ENCODE measurements around the gene UBE2G1. TPM values are rescaled to one million over a fixed set of nuclear protein-coding genes. Genes with fewer than 3 reads are reported as not detected.
A peak's percentile ranks its signal among the peaks of the same experiment; 100 is the strongest.
"Not testable (repeated sequence)": the region's sequence is repeated elsewhere in the genome, so short reads cannot be mapped to it uniquely, and the experiment has no call there.

UBE2G1 gene
- total and polyA plus RNA-seq, 10 of the 15 experiments (the other 5 are each of a cell fraction or from before 2014, with no cell fraction given), result 24.4 to 139 (median 77.4) TPM

DNA sequence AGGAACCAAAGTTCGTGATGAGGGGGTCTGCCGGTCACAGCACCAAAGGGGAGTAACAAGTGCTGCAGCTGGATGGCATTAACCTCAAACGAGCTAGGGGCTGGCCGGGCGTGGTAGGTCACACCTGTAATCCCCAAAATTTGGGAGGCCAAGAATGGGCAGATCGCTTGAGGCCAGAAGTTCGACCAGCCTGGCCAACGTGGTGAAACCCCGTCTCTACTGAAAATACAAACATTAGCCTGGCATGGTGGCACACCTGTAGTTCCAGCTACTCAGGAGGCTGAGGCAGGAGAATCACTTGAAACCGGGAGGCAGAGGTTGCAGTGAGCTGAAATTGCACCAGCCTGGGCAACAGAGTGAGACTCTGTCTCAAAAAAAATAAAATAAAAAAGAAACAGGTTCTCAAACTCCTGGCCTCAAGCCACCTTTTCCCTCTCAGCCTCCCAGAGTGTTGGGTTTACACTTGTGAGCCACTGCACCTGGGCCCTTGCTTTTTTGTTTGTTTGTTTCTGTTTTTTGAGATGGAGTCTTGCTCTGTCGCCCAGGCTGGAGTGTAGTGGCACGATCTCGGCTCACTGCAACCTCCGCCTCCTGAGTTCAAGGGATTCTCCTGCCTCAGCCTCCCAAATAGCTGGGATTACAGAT lies 9.4 kb upstream of the UBE2G1 start:
- Histone ChIP-seq H3K9ac (ENCODE audit: control insufficient read depth, insufficient read depth, low read length) (peak overlapping the region; percentile 8; the same call in 1 of the 2 replicates), H3K4me2 (ENCODE audit: control insufficient read depth, insufficient read depth) (peak overlapping the region; percentile 87), H3K4me1 (ENCODE audit: control insufficient read depth, insufficient read depth, low read length) (peaks cover 45% of the 10 kb centered on the region), H3K27ac (ENCODE audit: control insufficient read depth, insufficient read depth) (peak overlapping the region; percentile 85), H3K4me3 (peak overlapping the region; percentile 40; the same call in 1 of the 2 replicates)
- H3K27me3 ChIP-seq (replicated peaks in 1 of 2; ENCODE audit: control insufficient read depth in 2 of 2, insufficient read depth in 2 of 2, low read length in 1 of 2); DNase-seq (ENCODE audit: low read depth, low spot score); H4K20me1 ChIP-seq (ENCODE audit: control insufficient read depth, insufficient read depth); H3K79me2 ChIP-seq (ENCODE audit: control insufficient read depth, insufficient read depth, low read length); H3K36me3 ChIP-seq (ENCODE audit: control insufficient read depth in 2 of 2, insufficient read depth in 2 of 2, low read length in 1 of 2); H3K9me3 ChIP-seq (replicated peaks; ENCODE audit: control insufficient read depth, insufficient read depth, low read length); H2AFZ ChIP-seq (ENCODE audit: control insufficient read depth, low read depth, low read length); ATAC-seq; in situ Hi-C loops (cut with MboI); BruUV-seq (replicated peaks); FAIRE-seq: not testable (repeated sequence)
- ChIA-PET RAD21 (ENCODE audit: unreplicated experiment) (interaction anchor here (0.6 to 4.7 kb wide), 10 partner anchors 8 to 160 kb away, joined by 3 to 61 read pairs (median 4); no protein-coding TSS in a partner anchor), CTCF (interaction anchor here (0.6 to 5.1 kb wide), 2 partner anchors 19 to 72 kb away, joined by 4 to 37 read pairs; no protein-coding TSS in a partner anchor), SMC1A (ENCODE audit: uncharacterized antibody, unreplicated experiment) (interaction anchor here (0.8 to 5.7 kb wide), 7 partner anchors 8 to 160 kb away, joined by 3 to 40 read pairs (median 4); no protein-coding TSS in a partner anchor), POLR2A (interaction anchor here (0.6 to 2.1 kb wide), 6 partner anchors 9 to 163 kb away, joined by 3 to 14 read pairs (median 4); no protein-coding TSS in a partner anchor)
- 0 out of 2 replicates have a peak, but pooled peaks have one; percentile 8 for TF ChIP-seq CBX5 (IDR thresholded peaks at IDR 0.05; ENCODE audit: low read depth)
- TF ChIP-seq TCF12 (IDR thresholded peaks at IDR 0.05; ENCODE audit: low read depth, low read length), result 0 out of 2 replicates have a peak, but pooled peaks have one; percentile 27
- intact Hi-C loops (cut with micrococcal nuclease; ENCODE audit: unreplicated experiment), result loop anchor here (1.0 to 5.0 kb wide), 4 partner anchors 10 to 36 kb away; partner anchors contain the start of gene UBE2G1
- 15% methylated on average over 12 of the region's 14 CpGs for WGBS (ENCODE audit: insufficient coverage, insufficient replicate concordance, low lambda C conversion rate, missing lambda C conversion rate)

DNA sequence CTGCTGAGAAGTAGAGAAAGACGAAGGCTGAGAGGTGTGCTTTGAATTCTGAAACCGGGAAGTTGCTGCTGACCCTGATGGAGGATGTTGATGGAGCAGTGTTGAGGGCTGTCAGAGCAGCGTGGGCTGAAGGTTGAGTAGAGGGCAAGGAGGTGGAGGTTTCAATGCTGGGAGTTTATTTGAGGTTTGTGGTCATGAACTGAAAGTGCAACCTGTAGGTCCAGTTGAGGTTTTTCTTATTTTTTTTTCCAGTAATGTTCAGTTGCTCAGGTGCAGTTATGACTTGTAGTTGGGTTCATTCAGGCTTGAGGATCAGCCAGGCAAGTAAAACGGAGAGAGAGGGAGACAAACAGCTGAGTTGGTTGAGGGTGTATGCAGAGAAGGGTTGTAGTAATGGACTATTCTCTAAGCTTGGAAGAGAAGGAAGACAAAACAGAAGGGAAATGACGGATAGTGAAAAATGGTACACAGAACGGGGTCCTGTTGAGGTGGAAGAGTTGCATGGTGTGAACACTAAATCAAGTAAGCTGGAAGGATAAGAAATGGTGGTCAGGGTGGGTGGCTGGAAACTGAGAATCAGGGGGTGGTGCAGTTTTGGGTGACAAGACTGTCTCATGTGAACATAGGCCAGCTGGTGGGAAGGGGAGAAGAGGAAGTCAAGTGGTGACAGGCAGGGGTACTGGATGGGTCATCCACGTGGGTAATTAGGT lies 8.7 kb upstream of the UBE2G1 start:
- Histone ChIP-seq H3K36me3 (ENCODE audit: control insufficient read depth in 2 of 2, insufficient read depth in 2 of 2, low read length in 1 of 2) (no peaks in the 10 kb centered on the region), H3K79me2 (ENCODE audit: control insufficient read depth, insufficient read depth, low read length) (no peaks in the 10 kb centered on the region), H3K4me1 (ENCODE audit: control insufficient read depth, insufficient read depth, low read length) (peaks cover 45% of the 10 kb centered on the region), H3K4me2 (ENCODE audit: control insufficient read depth, insufficient read depth) (peak overlapping the region; percentile 87), H4K20me1 (ENCODE audit: control insufficient read depth, insufficient read depth) (no peaks in the 10 kb centered on the region), H2AFZ (ENCODE audit: control insufficient read depth, low read depth, low read length) (peak overlapping the region; percentile 16), H3K4me3 (peak overlapping the region; percentile 8; the same call in 1 of the 2 replicates), H3K9ac (ENCODE audit: control insufficient read depth, insufficient read depth, low read length) (peak overlapping the region; percentile 58; the same call in 1 of the 2 replicates), H3K27ac (ENCODE audit: control insufficient read depth, insufficient read depth) (peak overlapping the region; percentile 85), H3K27me3 (replicated peaks in 1 of 2; ENCODE audit: control insufficient read depth in 2 of 2, insufficient read depth in 2 of 2, low read length in 1 of 2) (no peaks in the 10 kb centered on the region), H3K9me3 (replicated peaks; ENCODE audit: control insufficient read depth, insufficient read depth, low read length) (no peaks in the 10 kb centered on the region)
- ChIA-PET CTCF (interaction anchor here (0.7 to 5.1 kb wide), 2 partner anchors 20 to 461 kb away, joined by 3 to 37 read pairs; no protein-coding TSS in a partner anchor), SMC1A (ENCODE audit: uncharacterized antibody, unreplicated experiment) (interaction anchor here (0.9 to 5.7 kb wide), 6 partner anchors 8 to 38 kb away, joined by 4 to 40 read pairs (median 4); no protein-coding TSS in a partner anchor), RAD21 (ENCODE audit: unreplicated experiment) (interaction anchor here (0.6 to 4.7 kb wide), 10 partner anchors 8 to 160 kb away, joined by 3 to 61 read pairs (median 4); no protein-coding TSS in a partner anchor), POLR2A (interaction anchor here (1.1 to 2.1 kb wide), 5 partner anchors 8 to 27 kb away, joined by 3 to 14 read pairs (median 4); no protein-coding TSS in a partner anchor)
- intact Hi-C loops (cut with micrococcal nuclease; ENCODE audit: unreplicated experiment), result loop anchor here (1.0 to 5.0 kb wide), 4 partner anchors 9 to 37 kb away; partner anchors contain the start of gene UBE2G1
- FAIRE-seq (peak; percentile 90), ATAC-seq (peak; percentile 82), DNase-seq (ENCODE audit: low read depth, low spot score) (peak; percentile 98)
- in situ Hi-C loops (cut with MboI), result no loop called here
- 2% methylated on average over 7 of the region's 7 CpGs for WGBS (ENCODE audit: insufficient coverage, insufficient replicate concordance, low lambda C conversion rate, missing lambda C conversion rate)
- BruUV-seq (replicated peaks), result no TSS peak
- TF ChIP-seq, protein P1, sequence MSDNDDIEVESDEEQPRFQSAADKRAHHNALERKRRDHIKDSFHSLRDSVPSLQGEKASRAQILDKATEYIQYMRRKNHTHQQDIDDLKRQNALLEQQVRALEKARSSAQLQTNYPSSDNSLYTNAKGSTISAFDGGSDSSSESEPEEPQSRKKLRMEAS (IDR thresholded peaks at IDR 0.05; ENCODE audit: low read depth, low read length), result peak; percentile 75
- TF ChIP-seq BHLHE40 (IDR thresholded peaks at IDR 0.05; ENCODE audit: borderline replicate concordance in 1 of 2, low read depth in 2 of 2, low read length in 1 of 2) (peak; percentile 79 to 87), NFXL1 (IDR thresholded peaks at IDR 0.05; ENCODE audit: borderline replicate concordance) (no peak), NFYB (IDR thresholded peaks at IDR 0.05; ENCODE audit: insufficient read depth, low read depth, low read length) (no peak), HCFC1 (IDR thresholded peaks at IDR 0.05; ENCODE audit: low read length) (no peak)
- TF ChIP-seq, protein P2, sequence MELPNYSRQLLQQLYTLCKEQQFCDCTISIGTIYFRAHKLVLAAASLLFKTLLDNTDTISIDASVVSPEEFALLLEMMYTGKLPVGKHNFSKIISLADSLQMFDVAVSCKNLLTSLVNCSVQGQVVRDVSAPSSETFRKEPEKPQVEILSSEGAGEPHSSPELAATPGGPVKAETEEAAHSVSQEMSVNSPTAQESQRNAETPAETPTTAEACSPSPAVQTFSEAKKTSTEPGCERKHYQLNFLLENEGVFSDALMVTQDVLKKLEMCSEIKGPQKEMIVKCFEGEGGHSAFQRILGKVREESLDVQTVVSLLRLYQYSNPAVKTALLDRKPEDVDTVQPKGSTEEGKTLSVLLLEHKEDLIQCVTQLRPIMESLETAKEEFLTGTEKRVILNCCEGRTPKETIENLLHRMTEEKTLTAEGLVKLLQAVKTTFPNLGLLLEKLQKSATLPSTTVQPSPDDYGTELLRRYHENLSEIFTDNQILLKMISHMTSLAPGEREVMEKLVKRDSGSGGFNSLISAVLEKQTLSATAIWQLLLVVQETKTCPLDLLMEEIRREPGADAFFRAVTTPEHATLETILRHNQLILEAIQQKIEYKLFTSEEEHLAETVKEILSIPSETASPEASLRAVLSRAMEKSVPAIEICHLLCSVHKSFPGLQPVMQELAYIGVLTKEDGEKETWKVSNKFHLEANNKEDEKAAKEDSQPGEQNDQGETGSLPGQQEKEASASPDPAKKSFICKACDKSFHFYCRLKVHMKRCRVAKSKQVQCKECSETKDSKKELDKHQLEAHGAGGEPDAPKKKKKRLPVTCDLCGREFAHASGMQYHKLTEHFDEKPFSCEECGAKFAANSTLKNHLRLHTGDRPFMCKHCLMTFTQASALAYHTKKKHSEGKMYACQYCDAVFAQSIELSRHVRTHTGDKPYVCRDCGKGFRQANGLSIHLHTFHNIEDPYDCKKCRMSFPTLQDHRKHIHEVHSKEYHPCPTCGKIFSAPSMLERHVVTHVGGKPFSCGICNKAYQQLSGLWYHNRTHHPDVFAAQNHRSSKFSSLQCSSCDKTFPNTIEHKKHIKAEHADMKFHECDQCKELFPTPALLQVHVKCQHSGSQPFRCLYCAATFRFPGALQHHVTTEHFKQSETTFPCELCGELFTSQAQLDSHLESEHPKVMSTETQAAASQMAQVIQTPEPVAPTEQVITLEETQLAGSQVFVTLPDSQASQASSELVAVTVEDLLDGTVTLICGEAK (IDR thresholded peaks at IDR 0.05; ENCODE audit: borderline replicate concordance), result peak; percentile 7; the same call in 1 of the 2 replicates
